BLaER1 treated with 17β-estradiol and CSF1 and Interleukin-3, amounts not matched to agents 10 nM and 100 nM (cell line): Measurements from ENCODE around the gene SLC11A2.

ENCODE experiments used
- H3K27ac ChIP-seq, 11 experiments: shearing (Covaris generic); formaldehyde crosslinking; 2 replicates each; pipeline ENCODE4 v1.8.1; 2022
- H3K27me3 ChIP-seq, 11 experiments: shearing (Covaris generic); formaldehyde crosslinking; 2 replicates each; pipeline ENCODE4 v1.8.1; 2022
- H3K36me3 ChIP-seq, 11 experiments: shearing (Covaris generic); formaldehyde crosslinking; 2 replicates each; pipeline ENCODE4 v1.8.1; 2022
- H3K4me1 ChIP-seq, 10 experiments: shearing (Covaris generic); formaldehyde crosslinking; 2 replicates each; pipeline ENCODE4 v1.8.1; 2022
- H3K4me2 ChIP-seq, 11 experiments: shearing (Covaris generic); formaldehyde crosslinking; 2 replicates each; pipeline ENCODE4 v1.8.1; 2022
- H3K4me3 ChIP-seq, 10 experiments: shearing (Covaris generic); formaldehyde crosslinking; 2 replicates each; pipeline ENCODE4 v1.8.1; 2022
- H3K9ac ChIP-seq, 11 experiments: shearing (Covaris generic); formaldehyde crosslinking; 2 replicates each; pipeline ENCODE4 v1.8.1; 2022
- H3K9me3 ChIP-seq, 11 experiments: shearing (Covaris generic); formaldehyde crosslinking; replicated peaks in 1 of 11; 2 replicates each; pipeline ENCODE4 v1.8.1; 2022
- H4K20me1 ChIP-seq, 11 experiments: shearing (Covaris generic); formaldehyde crosslinking; 2 replicates each; pipeline ENCODE4 v1.8.1; 2022
- Cebpa-rat ChIP-seq, 11 experiments: shearing (Covaris generic); IDR thresholded peaks; 2 replicates each; pipeline ENCODE4 v1.8.1; 2022

SLC11A2 gene

DNA sequence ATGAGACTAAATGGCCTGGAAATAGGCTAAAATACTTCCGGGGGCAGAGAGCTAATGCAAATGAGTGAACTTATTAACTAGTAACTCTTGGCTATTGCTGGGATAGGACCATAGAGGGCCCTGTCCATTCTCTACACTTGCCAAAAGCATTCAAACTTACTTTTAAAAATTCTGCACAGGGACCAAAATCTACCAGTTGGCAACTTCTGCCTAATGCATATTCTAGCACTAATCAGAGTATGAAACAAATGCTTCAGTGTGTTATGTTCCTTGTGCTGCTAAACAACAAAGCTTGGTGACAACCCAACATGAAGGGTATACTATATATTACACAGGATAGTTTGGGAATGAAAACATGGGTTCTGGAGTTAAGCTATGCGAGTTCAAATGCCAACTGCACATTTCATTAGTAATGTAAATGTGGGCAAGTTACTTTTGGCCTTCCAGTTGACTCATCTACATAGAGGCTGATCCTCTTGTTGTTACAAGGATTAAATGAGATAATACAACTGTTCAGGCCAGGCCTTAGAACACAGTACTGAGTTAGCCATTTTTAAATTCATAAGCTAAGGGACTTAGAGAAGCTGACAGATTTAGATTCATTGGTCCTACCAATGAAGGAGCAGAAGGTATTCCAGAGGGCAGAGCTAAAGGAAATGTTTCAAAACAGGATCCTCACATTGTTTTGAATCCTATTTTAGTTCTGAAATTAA lies 41.4 kb downstream of the SLC11A2 start:
- TF ChIP-seq Cebpa-rat (IDR thresholded peaks at IDR 0.05): no peak
- Histone ChIP-seq H3K9ac (peak overlapping the region in 2 of 11 experiments; percentile 4 to 7; a peak in 1 of 22 replicates), H3K36me3 (peaks cover 24 to 71% (median 39%) of the 10 kb centered on the region in 11 experiments), H3K4me3 (no peak overlapping the region), H3K9me3 (no peaks in the 10 kb centered on the region), H4K20me1 (peaks cover 0 to 42% (median 0%) of the 10 kb centered on the region in 11 experiments; a peak in 3 of 22 replicates), H3K4me1 (peaks cover 0 to 37% (median 0%) of the 10 kb centered on the region in 10 experiments; a peak in 6 of 20 replicates), H3K4me2 (peak overlapping the region in 2 of 11 experiments; percentile 50 to 69; a peak in 5 of 22 replicates), H3K27ac (peak overlapping the region in 3 of 11 experiments; percentile 9 to 42 (median 11); a peak in 2 of 22 replicates), H3K27me3 (no peaks in the 10 kb centered on the region)

GRCh38 chr12:50981319-50982239 lies 44.6 kb downstream of the SLC11A2 start:
- Histone ChIP-seq H3K4me2 (no peak overlapping the region), H3K27me3 (no peaks in the 10 kb centered on the region), H3K27ac (no peak overlapping the region), H3K4me1 (peaks cover 0 to 26% (median 0%) of the 10 kb centered on the region in 10 experiments; a peak in 6 of 20 replicates), H3K4me3 (no peak overlapping the region), H3K9ac (no peak overlapping the region), H3K9me3 (no peaks in the 10 kb centered on the region), H3K36me3 (peaks cover 0 to 52% (median 15%) of the 10 kb centered on the region in 11 experiments; a peak in 13 of 22 replicates), H4K20me1 (peaks cover 0 to 13% (median 0%) of the 10 kb centered on the region in 11 experiments; a peak in 2 of 22 replicates)
- TF ChIP-seq Cebpa-rat (IDR thresholded peaks at IDR 0.05): no peak

DNA sequence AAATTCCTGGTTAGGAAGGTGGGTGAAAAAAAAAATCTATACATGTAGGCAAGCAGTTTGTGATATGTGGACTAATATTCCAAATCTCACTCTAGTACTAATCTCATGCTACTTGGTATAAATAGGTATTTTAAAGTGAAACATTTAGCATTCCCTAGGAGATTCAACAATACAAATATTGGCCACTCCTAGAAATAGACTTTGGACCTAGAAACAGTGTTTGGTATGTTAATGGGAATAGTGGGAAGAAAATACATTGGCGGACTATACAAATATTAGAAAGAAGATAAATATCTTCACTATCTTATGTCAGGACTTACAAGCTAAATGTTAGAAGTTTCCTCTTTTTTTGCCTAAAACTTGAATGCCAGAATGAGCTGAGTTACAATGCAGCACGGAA lies 45.6 kb downstream of the SLC11A2 start:
- H4K20me1 ChIP-seq: peaks cover 0 to 6% (median 0%) of the 10 kb centered on the region in 11 experiments; a peak in 2 of 22 replicates
- TF ChIP-seq Cebpa-rat (IDR thresholded peaks at IDR 0.05): no peak

GRCh38 chr12:50979369-50980052 lies 46.7 kb downstream of the SLC11A2 start:
- H4K20me1 ChIP-seq: peaks cover 0 to under 1% (median 0%) of the 10 kb centered on the region in 11 experiments; a peak in 1 of 22 replicates
- no peak overlapping the region for H3K9ac ChIP-seq
- H3K27ac ChIP-seq: no peak overlapping the region
- no peak overlapping the region for H3K4me3 ChIP-seq
- no peaks in the 10 kb centered on the region for H3K9me3 ChIP-seq
- H3K4me2 ChIP-seq: no peak overlapping the region
- H3K36me3 ChIP-seq: peaks cover 0 to 46% (median 14%) of the 10 kb centered on the region in 11 experiments; a peak in 9 of 22 replicates
- no peaks in the 10 kb centered on the region for H3K27me3 ChIP-seq
- TF ChIP-seq Cebpa-rat (IDR thresholded peaks at IDR 0.05): no peak
- peaks cover 0 to 5% (median 0%) of the 10 kb centered on the region in 10 experiments; a peak in 3 of 20 replicates for H3K4me1 ChIP-seq

More for the DNA sequence above, 45.6 kb downstream of the SLC11A2 start:
- no peak overlapping the region for H3K9ac ChIP-seq
- no peaks in the 10 kb centered on the region for H3K9me3 ChIP-seq
- H3K4me3 ChIP-seq: no peak overlapping the region
- no peaks in the 10 kb centered on the region for H3K27me3 ChIP-seq
- no peak overlapping the region for H3K27ac ChIP-seq
- H3K4me2 ChIP-seq: no peak overlapping the region
- H3K36me3 ChIP-seq: peaks cover 0 to 46% (median 14%) of the 10 kb centered on the region in 11 experiments; a peak in 9 of 22 replicates
- peaks cover 0 to 15% (median 0%) of the 10 kb centered on the region in 10 experiments; a peak in 6 of 20 replicates for H3K4me1 ChIP-seq

GRCh38 chr12:50971946-50972345 lies 54.2 kb downstream of the SLC11A2 start:
- Histone ChIP-seq H3K4me1 (no peaks in the 10 kb centered on the region), H3K36me3 (peaks cover 33 to 67% (median 43%) of the 10 kb centered on the region in 11 experiments), H3K9ac (no peak overlapping the region), H3K4me2 (no peak overlapping the region), H3K27me3 (no peaks in the 10 kb centered on the region), H3K9me3 (peaks cover 11 to 18% (median 14%) of the 10 kb centered on the region in 11 experiments; a peak in 20 of 22 replicates), H4K20me1 (no peaks in the 10 kb centered on the region), H3K27ac (no peak overlapping the region), H3K4me3 (no peak overlapping the region)
- no peak for TF ChIP-seq Cebpa-rat (IDR thresholded peaks at IDR 0.05)

GRCh38 chr12:50964432-50964831 lies 61.8 kb downstream of the SLC11A2 start:
- Histone ChIP-seq H3K36me3 (peaks cover 7 to 36% (median 20%) of the 10 kb centered on the region in 11 experiments; a peak in 20 of 22 replicates), H3K4me3 (no peak overlapping the region), H3K4me1 (no peaks in the 10 kb centered on the region), H3K27ac (no peak overlapping the region), H3K4me2 (no peak overlapping the region), H4K20me1 (no peaks in the 10 kb centered on the region), H3K9me3 (no peaks in the 10 kb centered on the region), H3K27me3 (no peaks in the 10 kb centered on the region), H3K9ac (no peak overlapping the region)
- no peak for TF ChIP-seq Cebpa-rat (IDR thresholded peaks at IDR 0.05)

GRCh38 chr12:50961708-50962107 lies 64.5 kb downstream of the SLC11A2 start:
- 0 out of 20 replicates have a peak, but pooled peaks cover 0 to under 1% (median 0%) of the 10 kb centered on the region in 10 experiments for H3K4me1 ChIP-seq
- no peak overlapping the region for H3K4me3 ChIP-seq
- no peak overlapping the region for H3K27ac ChIP-seq
- H3K36me3 ChIP-seq: peaks cover 0 to 8% (median 0%) of the 10 kb centered on the region in 11 experiments; a peak in 6 of 22 replicates
- no peaks in the 10 kb centered on the region for H3K27me3 ChIP-seq
- H3K9ac ChIP-seq: no peak overlapping the region
- H3K4me2 ChIP-seq: no peak overlapping the region
- no peaks in the 10 kb centered on the region for H3K9me3 ChIP-seq
- no peaks in the 10 kb centered on the region for H4K20me1 ChIP-seq
- TF ChIP-seq Cebpa-rat (IDR thresholded peaks at IDR 0.05): no peak

DNA sequence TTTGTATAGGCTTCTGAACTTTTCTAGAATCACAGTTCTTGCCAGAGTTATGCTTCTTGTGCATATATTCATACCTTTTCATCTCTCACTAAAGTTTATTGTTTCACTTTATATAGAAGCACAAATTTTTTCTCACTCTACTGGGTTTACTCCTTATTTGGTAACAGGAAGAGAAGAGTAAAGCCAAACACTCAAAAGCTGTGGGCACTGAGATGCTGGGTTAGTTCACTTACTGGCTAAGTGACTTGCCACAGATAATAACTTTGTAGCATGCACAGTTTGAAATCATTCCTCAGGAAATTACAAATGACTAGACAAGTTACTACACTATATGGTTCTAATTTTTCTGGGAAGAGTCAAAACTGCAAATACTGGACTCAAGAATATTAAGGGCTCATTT lies 66.1 kb downstream of the SLC11A2 start:
- no peak overlapping the region for H3K4me2 ChIP-seq
- no peak for TF ChIP-seq Cebpa-rat (IDR thresholded peaks at IDR 0.05)
- H3K27ac ChIP-seq: no peak overlapping the region

More for the DNA sequence above, 66.1 kb downstream of the SLC11A2 start:
- no peaks in the 10 kb centered on the region for H3K27me3 ChIP-seq
- H3K4me1 ChIP-seq: peaks cover 0 to 9% (median 4%) of the 10 kb centered on the region in 10 experiments; a peak in 9 of 20 replicates
- no peaks in the 10 kb centered on the region for H3K9me3 ChIP-seq
- no peak overlapping the region for H3K9ac ChIP-seq
- no peaks in the 10 kb centered on the region for H3K36me3 ChIP-seq
- no peaks in the 10 kb centered on the region for H4K20me1 ChIP-seq
- no peak overlapping the region for H3K4me3 ChIP-seq
